Activated B cell treated with CpG ODN at 0.5 μM for 24 hours (primary cell): ENCODE measurements around the gene PXK. TPM values are rescaled to one million over a fixed set of nuclear protein-coding genes. Genes with fewer than 3 reads are reported as not detected.

ENCODE experiments used
- ATAC-seq: fragments of 200-7000 bp; cut with Tn5 transposase; one replicate; pipeline ENCODE4 v1.10.0; 2021; ENCODE audit warnings: low read depth, mild to moderate bottlenecking, moderate library complexity
- CTCF ChIA-PET: fragments of 350-600 bp; sonication (Branson Sonifier 250); formaldehyde crosslinking; loops from one replicate; lab custom pipeline; 2021; ENCODE audit warnings: antibody characterized with exemption; lab: Charles Lee
- POLR2A ChIA-PET: fragments of 350-600 bp; sonication (Branson Sonifier 250); formaldehyde crosslinking; loops from one replicate; lab custom pipeline; 2021; ENCODE audit warnings: antibody characterized with exemption; lab: Charles Lee
- DNase-seq: peaks from one replicate; pipeline ENCODE4 v3.0.0; 2022
- H3K27ac Mint-ChIP-seq: one replicate; pipeline ENCODE4 v1.8.0; 2020; ENCODE audit warnings: mixed read lengths
- H3K27me3 Mint-ChIP-seq: one replicate; pipeline ENCODE4 v1.8.0; 2021; ENCODE audit warnings: mixed read lengths
- H3K36me3 Mint-ChIP-seq: one replicate; pipeline ENCODE4 v1.8.0; 2021; ENCODE audit warnings: low read depth, mixed read lengths
- H3K4me1 Mint-ChIP-seq: one replicate; pipeline ENCODE4 v1.8.0; 2021; ENCODE audit warnings: mixed read lengths
- H3K4me3 Mint-ChIP-seq: one replicate; pipeline ENCODE4 v1.8.0; 2020; ENCODE audit warnings: mild to moderate bottlenecking, mixed read lengths
- H3K9me3 Mint-ChIP-seq: one replicate; pipeline ENCODE4 v1.8.0; 2020; ENCODE audit warnings: mixed read lengths
- CTCF ChIP-seq: fragments of 200-600 bp; IDR thresholded peaks from one replicate; pipeline ENCODE4 v1.8.0; 2022; ENCODE audit warnings: antibody characterized with exemption, mild to moderate bottlenecking
- intact Hi-C: fragments of 100-400 bp; cut with micrococcal nuclease; formaldehyde crosslinking; loops from one replicate; pipeline ENCODE4 v1.15.1; 2024
- total RNA-seq: library from RNA; stranded (reverse); gene quantifications from 2 replicates; pipeline ENCODE4 v1.2.3, GENCODE V29; 2022

Gene PXK
- total RNA-seq, 1 donor from 2014 or later = 81.3 TPM

GRCh38 chr3:58403513-58404109 lies 70.9 kb downstream of the PXK start:
- H3K9me3 Mint-ChIP-seq = no peaks in the 10 kb centered on the region
- no peak for TF ChIP-seq CTCF
- CTCF ChIA-PET = interaction anchor here (0.7 to 3.0 kb wide), 3 partner anchors 9 to 97 kb away, joined by 3 to 8 read pairs (median 7); partner anchors contain the start of genes HTD2 and RPP14
- H3K27ac Mint-ChIP-seq = no peak overlapping the region
- no peaks in the 10 kb centered on the region for H3K27me3 Mint-ChIP-seq
- no peak for DNase-seq
- POLR2A ChIA-PET = interaction anchor here (1.8 kb wide), 1 partner anchor 53 kb away, joined by 5 read pairs; no protein-coding TSS in a partner anchor
- ATAC-seq = no peak
- no peak overlapping the region for H3K4me3 Mint-ChIP-seq
- peaks cover 60% of the 10 kb centered on the region for H3K36me3 Mint-ChIP-seq
- peaks cover 52% of the 10 kb centered on the region for H3K4me1 Mint-ChIP-seq
- intact Hi-C loops = loop anchor here (2.0 kb wide), 1 partner anchor 13 kb away; no protein-coding TSS in a partner anchor

GRCh38 chr3:58404396-58404795 lies 71.7 kb downstream of the PXK start:
- no peak overlapping the region for H3K4me3 Mint-ChIP-seq
- H3K27ac Mint-ChIP-seq = peak overlapping the region; percentile 68
- DNase-seq = no peak
- H3K36me3 Mint-ChIP-seq = peaks cover 60% of the 10 kb centered on the region
- TF ChIP-seq CTCF = no peak
- intact Hi-C loops = loop anchor here (2.0 kb wide), 1 partner anchor 14 kb away; no protein-coding TSS in a partner anchor
- peaks cover 59% of the 10 kb centered on the region for H3K4me1 Mint-ChIP-seq
- CTCF ChIA-PET = interaction anchor here (0.7 to 3.0 kb wide), 3 partner anchors 9 to 16 kb away, joined by 3 to 8 read pairs (median 3); no protein-coding TSS in a partner anchor
- H3K27me3 Mint-ChIP-seq = no peaks in the 10 kb centered on the region
- no peaks in the 10 kb centered on the region for H3K9me3 Mint-ChIP-seq
- ATAC-seq = peak; percentile 48
- POLR2A ChIA-PET = interaction anchor here (1.8 kb wide), 1 partner anchor 54 kb away, joined by 5 read pairs; no protein-coding TSS in a partner anchor

- DNase-seq (no peak), ATAC-seq (peak; percentile 44)
- CTCF ChIA-PET = interaction anchor here (0.7 to 1.9 kb wide), 5 partner anchors 53 to 103 kb away, joined by 3 to 4 read pairs (median 3); partner anchors contain the start of genes HTD2 and RPP14
- intact Hi-C loops = no loop called here
- peaks cover 55% of the 10 kb centered on the region for H3K4me1 Mint-ChIP-seq
- POLR2A ChIA-PET = interaction anchor here (1.0 to 1.1 kb wide), 2 partner anchors 53 to 74 kb away, joined by 4 read pairs; no protein-coding TSS in a partner anchor
- H3K9me3 Mint-ChIP-seq = no peaks in the 10 kb centered on the region
- no peak for TF ChIP-seq CTCF
- H3K36me3 Mint-ChIP-seq = peaks cover 79% of the 10 kb centered on the region
- peak overlapping the region; percentile 6 for H3K27ac Mint-ChIP-seq
- H3K4me3 Mint-ChIP-seq = no peak overlapping the region
- H3K27me3 Mint-ChIP-seq = no peaks in the 10 kb centered on the region
These were observed 76.2 kb downstream of the PXK start for GRCh38 chr3:58408906-58409305.

- intact Hi-C loops = no loop called here
- H3K27me3 Mint-ChIP-seq = no peaks in the 10 kb centered on the region
- peaks cover 55% of the 10 kb centered on the region for H3K4me1 Mint-ChIP-seq
- H3K4me3 Mint-ChIP-seq = no peak overlapping the region
- ChIA-PET CTCF (interaction anchor here (0.7 to 1.9 kb wide), 5 partner anchors 54 to 103 kb away, joined by 3 to 4 read pairs (median 3); partner anchors contain the start of genes HTD2 and RPP14), POLR2A (interaction anchor here (1.0 to 1.1 kb wide), 2 partner anchors 54 to 75 kb away, joined by 4 read pairs; no protein-coding TSS in a partner anchor)
- no peak for TF ChIP-seq CTCF
- H3K36me3 Mint-ChIP-seq = peaks cover 72% of the 10 kb centered on the region
- H3K9me3 Mint-ChIP-seq = no peaks in the 10 kb centered on the region
- ATAC-seq = no peak
- DNase-seq = no peak
- no peak overlapping the region for H3K27ac Mint-ChIP-seq
These were observed 77.0 kb downstream of the PXK start for GRCh38 chr3:58409663-58410062.

- Mint-ChIP-seq H3K4me3 (no peak overlapping the region), H3K9me3 (no peaks in the 10 kb centered on the region), H3K36me3 (peaks cover 79% of the 10 kb centered on the region), H3K27ac (peak overlapping the region; percentile 32), H3K27me3 (no peaks in the 10 kb centered on the region), H3K4me1 (peaks cover 54% of the 10 kb centered on the region)
- intact Hi-C loops = no loop called here
- TF ChIP-seq CTCF = no peak
- CTCF ChIA-PET = no interaction called here
- ATAC-seq = no peak
- POLR2A ChIA-PET = interaction anchor here (1.3 to 1.5 kb wide), 2 partner anchors 13 to 61 kb away, joined by 4 to 5 read pairs; no protein-coding TSS in a partner anchor
- DNase-seq = no peak
These were observed 78.3 kb downstream of the PXK start for GRCh38 chr3:58411036-58411435.
